GM19455 (cell line): ENCODE measurements around the gene FAM24B.
"Not testable (repeated sequence)": the region's sequence is repeated elsewhere in the genome, so short reads cannot be mapped to it uniquely, and the experiment has no call there.

Experiments used
- ATAC-seq: cut with Tn5 transposase; IDR thresholded peaks from one replicate; pipeline ENCODE4 v1.9.1; 2021; ENCODE audit not compliant: unreplicated experiment

The FAM24B gene

GRCh38 chr10:122859527-122859926 is 19.9 kb downstream of the FAM24B start:
- no peak for ATAC-seq

DNA sequence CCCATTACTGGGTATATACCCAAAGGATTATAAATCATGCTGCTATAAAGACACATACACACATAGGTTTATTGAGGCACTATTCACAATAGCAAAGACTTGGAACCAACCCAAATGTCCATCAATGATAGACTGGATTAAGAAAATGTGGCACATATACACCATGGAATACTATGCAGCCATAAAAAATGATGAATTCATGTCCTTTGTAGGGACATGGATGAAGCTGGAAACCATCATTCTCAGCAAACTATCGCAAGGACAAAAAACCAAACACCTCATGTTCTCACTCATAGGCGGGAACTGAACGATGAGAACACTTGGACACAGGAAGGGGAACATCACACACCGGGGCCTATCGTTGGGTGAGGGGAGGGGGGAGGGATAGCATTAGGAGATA is 21.3 kb downstream of the FAM24B start:
- not testable (repeated sequence) for ATAC-seq

- ATAC-seq = no peak
Measured at GRCh38 chr10:122856902-122857301, 22.5 kb downstream of the FAM24B start.

DNA sequence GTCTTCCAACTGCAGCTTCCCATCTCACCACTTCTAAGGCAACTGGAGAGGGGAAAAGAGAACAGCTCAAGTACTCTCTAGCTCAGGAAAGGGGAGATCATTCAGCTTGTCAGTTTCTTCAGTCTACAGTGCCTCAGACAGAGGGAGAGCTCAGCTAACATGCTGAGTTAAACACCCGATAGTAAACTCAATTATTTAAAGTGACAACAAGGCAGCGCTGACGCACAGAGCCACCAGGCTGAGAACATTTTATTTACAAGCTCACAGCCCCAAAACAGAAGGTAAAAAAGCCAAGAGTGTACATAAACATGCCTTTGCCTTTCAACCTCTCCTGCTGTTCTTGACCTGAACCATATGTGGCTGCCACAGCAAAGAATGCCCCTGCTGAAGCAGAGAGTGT is 23.6 kb downstream of the FAM24B start:
- ATAC-seq = no peak

- no peak for ATAC-seq
Measured at GRCh38 chr10:122854648-122855047, 24.7 kb downstream of the FAM24B start.

DNA sequence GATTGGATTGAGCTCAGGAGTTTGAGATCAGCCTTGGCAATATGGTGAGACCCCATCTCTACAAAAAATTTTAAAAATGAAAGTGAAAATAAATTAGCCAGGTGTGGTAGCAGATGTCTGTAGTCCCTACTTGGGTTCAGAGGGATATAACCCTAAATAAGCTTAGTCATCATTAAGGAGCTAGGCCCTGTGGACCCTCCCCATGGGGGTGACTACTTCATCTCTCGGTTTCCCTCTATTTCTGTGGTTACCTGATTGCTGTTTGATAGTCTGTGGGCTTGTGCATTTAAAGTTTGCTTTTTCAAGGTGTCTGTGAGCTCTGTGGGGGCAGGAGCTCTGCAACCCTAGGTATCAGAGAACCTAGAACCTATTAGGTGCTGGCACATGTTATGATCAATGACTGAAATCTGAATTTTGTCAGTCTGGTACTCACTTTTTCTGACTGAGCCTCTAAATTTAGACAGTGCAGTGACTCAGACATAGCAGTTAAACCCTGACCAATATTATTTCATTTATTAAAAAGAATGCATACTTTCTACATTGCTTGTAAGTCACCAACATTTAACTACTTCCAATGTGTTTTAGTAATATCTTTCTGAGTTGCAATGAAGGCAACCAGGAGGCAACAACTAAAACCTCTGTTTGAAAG is 25.6 kb downstream of the FAM24B start:
- no peak for ATAC-seq

DNA sequence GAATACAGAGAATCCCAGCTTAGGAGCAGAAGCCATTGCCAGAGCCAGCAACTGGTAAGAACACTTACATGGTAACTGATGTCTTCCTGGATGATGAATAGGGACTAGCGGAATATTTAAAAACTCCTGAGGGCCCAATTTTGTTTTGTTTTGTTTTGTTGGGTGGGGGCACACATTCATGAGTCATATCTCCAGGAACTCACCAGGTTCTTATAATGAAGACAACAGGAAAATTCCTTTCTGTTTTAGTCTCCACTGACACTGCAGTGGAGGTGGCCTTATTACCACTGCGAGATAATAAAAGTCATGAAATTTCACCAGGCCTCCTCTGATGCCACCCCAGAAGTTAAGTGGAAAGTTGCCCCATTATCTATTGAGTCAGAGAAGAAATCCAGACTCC is 27.1 kb downstream of the FAM24B start:
- ATAC-seq = no peak

- no peak for ATAC-seq
Measured at GRCh38 chr10:122850705-122851640, 28.4 kb downstream of the FAM24B start.

DNA sequence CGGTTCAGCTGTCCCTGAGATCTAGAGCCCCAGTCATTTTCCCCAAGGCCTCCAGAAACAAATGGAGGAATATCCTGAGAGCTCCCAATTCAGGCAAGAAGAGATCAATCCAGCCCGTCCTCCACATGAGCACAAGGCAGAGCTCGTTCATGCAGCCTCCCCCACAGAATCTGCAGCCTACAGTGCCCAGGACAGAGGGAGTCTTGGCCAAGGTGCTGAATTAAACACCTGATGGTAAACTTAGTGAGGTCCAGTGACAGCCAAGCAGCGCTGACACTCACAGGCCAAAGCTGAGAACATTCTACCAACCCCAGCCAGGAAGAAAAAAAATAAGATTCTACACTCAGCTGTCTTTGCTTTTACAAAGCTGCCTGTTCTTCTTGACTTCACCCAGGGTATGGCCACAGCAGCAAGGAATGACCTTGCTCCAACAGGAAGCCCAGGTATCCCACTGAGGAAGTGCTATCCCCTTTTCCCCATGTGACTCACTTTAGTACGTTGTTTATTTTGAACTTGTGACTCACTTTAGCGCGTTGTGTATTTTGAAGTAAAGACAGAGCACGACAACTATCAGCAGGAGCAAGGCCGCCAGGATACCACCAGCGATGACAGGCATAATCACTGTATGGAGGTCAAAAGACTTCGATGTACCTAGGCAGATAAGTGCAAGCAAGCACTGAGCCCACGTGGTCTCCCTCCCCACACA is 29.3 kb downstream of the FAM24B start:
- ATAC-seq = no peak

DNA sequence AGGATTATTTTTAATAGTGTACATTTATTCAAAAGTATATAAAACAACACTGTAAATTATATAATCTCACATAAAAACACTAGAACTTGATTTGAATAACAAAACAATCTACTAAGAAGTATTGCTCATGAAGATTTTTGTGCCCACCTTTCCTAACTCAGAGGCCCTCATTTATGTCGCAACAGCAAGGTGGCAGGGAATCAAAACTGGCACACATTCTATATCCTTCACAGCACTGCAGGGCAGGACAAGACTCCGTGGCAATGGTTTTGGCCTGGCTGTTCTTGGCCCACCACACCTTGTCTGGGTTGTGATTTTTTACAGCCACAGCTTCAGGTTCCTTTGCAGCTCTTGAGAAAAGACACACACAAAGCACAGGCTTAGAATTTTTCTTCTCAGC is 30.3 kb downstream of the FAM24B start:
- ATAC-seq = no peak

GRCh38 chr10:122847782-122848604 is 31.4 kb downstream of the FAM24B start:
- no peak for ATAC-seq

GRCh38 chr10:122845783-122846332 is 33.5 kb downstream of the FAM24B start, which contains the start of gene CUZD1:
Gene CUZD1 (minus strand): TSS chr10:122845857. CDS start chr10:122845843, 14 bp downstream.
- no peak for ATAC-seq

DNA sequence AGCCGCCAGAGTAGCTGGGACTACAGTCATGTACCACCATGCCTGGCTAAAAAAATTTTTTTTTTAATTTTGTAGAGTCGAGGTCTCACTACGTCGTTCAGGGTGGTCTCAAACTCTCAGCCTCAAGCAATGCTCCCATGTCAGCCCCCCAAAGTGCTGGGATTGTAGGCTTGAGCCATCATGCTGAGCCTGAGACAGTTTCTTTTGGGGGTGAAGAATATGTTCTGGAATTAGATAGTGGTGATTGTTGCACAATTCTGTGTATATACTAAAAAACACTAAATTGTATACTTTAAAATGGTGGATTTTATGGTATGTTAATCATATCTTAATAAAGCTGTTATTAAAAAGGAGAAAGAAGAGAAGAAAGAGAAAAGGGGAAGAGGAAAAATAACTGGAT is 35.2 kb downstream of the FAM24B start:
- ATAC-seq = no peak

GRCh38 chr10:122841569-122841968 is 37.8 kb downstream of the FAM24B start:
- ATAC-seq = no peak

DNA sequence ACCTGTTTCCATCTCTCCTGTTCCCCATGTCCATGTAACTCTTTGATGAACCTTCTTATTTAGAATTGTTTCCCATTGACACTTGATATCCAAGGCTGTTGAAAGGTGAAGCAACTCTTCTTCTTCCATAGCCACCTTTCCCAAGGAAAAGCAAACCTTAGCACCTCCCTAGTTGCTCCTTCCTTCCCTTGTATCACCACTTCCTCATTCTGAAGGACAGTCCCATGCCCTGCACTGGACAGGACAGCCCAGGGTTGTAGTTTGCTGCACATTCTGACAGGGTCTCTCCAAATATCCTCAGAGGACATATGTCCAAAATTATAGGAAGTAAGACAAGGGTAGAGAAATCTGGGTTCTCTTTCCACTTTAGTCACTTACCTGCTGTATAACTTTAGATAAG is 39.9 kb downstream of the FAM24B start:
- ATAC-seq = no peak

DNA sequence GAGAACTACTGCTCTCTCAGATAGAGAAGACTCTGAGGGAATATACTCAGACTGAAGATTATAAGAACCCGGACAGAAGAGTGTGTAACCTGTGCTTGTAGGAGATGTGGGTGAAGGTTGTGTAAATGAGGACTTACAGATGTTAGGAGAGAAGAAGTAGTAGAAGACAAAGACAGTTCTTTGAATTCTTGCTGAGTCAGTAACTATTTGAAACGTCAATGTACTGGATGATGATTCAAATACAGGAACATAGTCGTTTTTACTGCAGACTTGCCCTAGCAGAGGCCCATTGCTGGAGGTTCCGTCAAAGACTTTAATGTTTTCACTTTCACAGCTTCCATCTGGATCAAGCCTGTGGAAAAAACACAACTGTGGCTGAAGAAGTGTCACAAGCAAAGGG is 40.5 kb downstream of the FAM24B start:
- ATAC-seq = no peak

DNA sequence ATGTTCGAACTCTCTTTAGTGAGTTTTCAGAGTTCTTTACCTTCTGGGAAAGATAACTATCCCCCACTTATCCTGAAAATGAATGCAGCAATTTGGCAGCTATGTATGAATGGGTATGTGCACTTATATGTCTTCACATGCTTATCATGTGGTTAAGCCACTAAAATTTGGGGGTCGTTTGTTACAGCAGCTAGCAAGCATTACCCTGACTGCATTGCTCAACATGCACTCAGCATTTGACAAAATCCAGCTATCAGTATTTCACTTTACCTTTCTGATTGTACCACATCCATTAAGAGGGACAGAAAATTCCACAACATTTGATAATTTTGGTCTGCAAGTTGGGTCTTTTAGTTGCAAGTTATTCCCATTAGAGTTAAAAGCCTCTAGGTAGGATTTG is 43.5 kb downstream of the FAM24B start:
- ATAC-seq = no peak

DNA sequence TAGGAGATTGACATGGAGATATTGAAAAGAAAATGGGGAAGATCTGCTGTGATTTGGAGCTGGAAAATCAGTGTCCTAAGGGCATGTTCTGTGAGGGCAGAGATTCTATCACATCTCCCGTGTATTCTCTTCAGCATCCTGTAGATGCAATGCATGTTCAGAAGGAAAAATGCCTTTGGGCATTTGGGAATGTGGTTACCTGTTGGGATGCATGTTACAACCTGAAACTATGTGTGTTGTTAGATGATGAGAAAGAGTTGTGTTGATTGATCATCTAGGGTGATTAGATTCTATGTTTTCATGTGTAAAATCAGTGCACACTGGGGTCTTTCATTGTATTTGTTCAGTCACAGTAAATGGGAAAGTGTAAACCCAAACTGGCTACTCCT is 48.4 kb downstream of the FAM24B start:
- ATAC-seq = no peak

- ATAC-seq = no peak
Measured at GRCh38 chr10:122830273-122830964, 49.0 kb downstream of the FAM24B start.

DNA sequence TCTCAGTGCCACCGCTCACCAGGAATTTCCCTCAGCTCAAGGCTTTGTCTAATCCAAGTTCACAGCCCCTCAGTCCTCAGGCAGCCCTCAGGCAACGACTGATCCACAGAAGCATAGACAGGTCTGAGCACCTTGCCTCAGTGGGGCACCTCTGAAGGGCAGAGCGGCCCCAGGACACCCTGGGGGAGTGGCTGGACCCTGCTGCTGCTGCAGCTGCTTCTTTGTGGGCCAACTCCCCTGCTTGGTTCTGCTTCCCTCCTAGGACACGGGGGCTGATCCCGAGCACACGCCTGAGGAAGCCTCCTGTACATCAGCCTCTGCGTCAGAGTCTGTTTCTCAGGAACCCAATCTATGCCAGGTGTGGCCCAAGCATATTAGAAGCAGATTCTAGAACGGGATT is 49.9 kb downstream of the FAM24B start:
- ATAC-seq = no peak
